H9 (cell line): ENCODE data around the gene TARBP1. TPM values are rescaled to one million over a fixed set of nuclear protein-coding genes. Genes with fewer than 3 reads are reported as not detected.

ENCODE experiments used
- DNase-seq: peaks from one replicate; pipeline ENCODE4 v3.0.0-alpha.2; 2017
- H2AFZ ChIP-seq: one replicate; pipeline ENCODE4 v1.6.1; 2013; ENCODE audit warnings: mild to moderate bottlenecking, low read length, control low read depth, moderate library complexity
- H2AK5ac ChIP-seq: 2 replicates; pipeline ENCODE4 v1.6.1; 2013; ENCODE audit warnings: low read length, control low read depth, mixed read lengths; ENCODE audit not compliant: insufficient read length
- H2BK120ac ChIP-seq: one replicate; pipeline ENCODE4 v1.6.1; 2013; ENCODE audit warnings: low read depth, mild to moderate bottlenecking, low read length, control low read depth, inconsistent platforms; ENCODE audit not compliant: poor library complexity, severe bottlenecking
- H2BK12ac ChIP-seq: 2 replicates; pipeline ENCODE4 v1.6.1; 2013; ENCODE audit warnings: low read length, control low read depth, mixed read lengths, low read depth; ENCODE audit not compliant: insufficient read length
- H2BK15ac ChIP-seq: 2 replicates; pipeline ENCODE4 v1.6.1; 2013; ENCODE audit warnings: low read depth, low read length, control low read depth
- H2BK20ac ChIP-seq: one replicate; pipeline ENCODE4 v1.6.1; 2013; ENCODE audit warnings: low read depth, mild to moderate bottlenecking, low read length, control low read depth, inconsistent platforms; ENCODE audit not compliant: poor library complexity, severe bottlenecking
- H2BK5ac ChIP-seq: 2 replicates; pipeline ENCODE4 v1.6.1; 2013; ENCODE audit warnings: low read length, control low read depth, mixed read lengths; ENCODE audit not compliant: insufficient read length
- H3K14ac ChIP-seq: 2 replicates; pipeline ENCODE4 v1.6.1; 2013; ENCODE audit warnings: low read length, control low read depth; ENCODE audit not compliant: insufficient read depth
- H3K18ac ChIP-seq: 2 replicates; pipeline ENCODE4 v1.6.1; 2013; ENCODE audit warnings: low read depth, mild to moderate bottlenecking, mixed read lengths, low read length, control low read depth; ENCODE audit not compliant: insufficient read length
- H3K23ac ChIP-seq: 2 replicates; pipeline ENCODE4 v1.6.1; 2013; ENCODE audit warnings: low read length, control low read depth, mixed read lengths, low read depth; ENCODE audit not compliant: insufficient read length
- H3K23me2 ChIP-seq: 2 replicates; pipeline ENCODE4 v1.6.1; 2013; ENCODE audit warnings: low read depth, mild to moderate bottlenecking, mixed read lengths, low read length, control low read depth; ENCODE audit not compliant: insufficient read length, poor library complexity, severe bottlenecking
- H3K27ac ChIP-seq: 2 replicates; pipeline ENCODE4 v1.5.1; 2013; ENCODE audit warnings: low read length, control low read depth, mixed read lengths, low read depth; ENCODE audit not compliant: insufficient read length
- H3K27me3 ChIP-seq: 2 replicates; pipeline ENCODE4 v1.6.1; 2013; ENCODE audit warnings: low read length, control low read depth, inconsistent platforms; ENCODE audit not compliant: insufficient read depth
- H3K4ac ChIP-seq: 2 replicates; pipeline ENCODE4 v1.6.1; 2013; ENCODE audit warnings: low read depth, mild to moderate bottlenecking, control low read depth, inconsistent platforms, low read length, moderate library complexity
- H3K4me1 ChIP-seq: 2 replicates; pipeline ENCODE4 v1.6.1; 2013; ENCODE audit warnings: low read length, control low read depth, inconsistent platforms; ENCODE audit not compliant: insufficient read depth
- H3K4me2 ChIP-seq: 2 replicates; pipeline ENCODE4 v1.6.1; 2013; ENCODE audit warnings: low read length, control low read depth, mixed read lengths; ENCODE audit not compliant: insufficient read length, insufficient read depth
- H3K56ac ChIP-seq: 2 replicates; pipeline ENCODE4 v1.6.1; 2013; ENCODE audit warnings: low read depth, mild to moderate bottlenecking, mixed read lengths, low read length, control low read depth; ENCODE audit not compliant: insufficient read length
- H3K79me1 ChIP-seq: 2 replicates; pipeline ENCODE4 v1.6.1; 2013; ENCODE audit warnings: low read depth, mild to moderate bottlenecking, moderate library complexity, low read length, control low read depth, inconsistent platforms; ENCODE audit not compliant: insufficient read depth, poor library complexity, severe bottlenecking
- H3K79me2 ChIP-seq: 2 replicates; pipeline ENCODE4 v1.6.1; 2013; ENCODE audit warnings: low read length, control low read depth, inconsistent platforms; ENCODE audit not compliant: insufficient read depth
- H3K9ac ChIP-seq: 2 replicates; pipeline ENCODE4 v1.6.1; 2013; ENCODE audit warnings: low read length, control low read depth, mixed read lengths; ENCODE audit not compliant: insufficient read length; ENCODE audit errors: extremely low read depth
- H3K9me3 ChIP-seq: one replicate; pipeline ENCODE4 v1.6.1; 2013; ENCODE audit warnings: low read depth, low read length, inconsistent platforms; ENCODE audit not compliant: control insufficient read depth
- H3T11ph ChIP-seq: one replicate; pipeline ENCODE4 v1.6.1; 2013; ENCODE audit warnings: mild to moderate bottlenecking, low read length, control low read depth, inconsistent platforms
- H4K20me1 ChIP-seq: one replicate; pipeline ENCODE4 v1.6.1; 2013; ENCODE audit not compliant: control insufficient read depth, insufficient read length, insufficient read depth
- H4K5ac ChIP-seq: 2 replicates; pipeline ENCODE4 v1.6.1; 2013; ENCODE audit warnings: low read depth, mild to moderate bottlenecking, mixed read lengths, low read length, control low read depth; ENCODE audit not compliant: insufficient read length
- H4K8ac ChIP-seq: replicated peaks from 2 replicates; pipeline ENCODE4 v1.6.1; 2013; ENCODE audit warnings: low read length, control low read depth, mixed read lengths, low read depth; ENCODE audit not compliant: insufficient read length
- H4K91ac ChIP-seq: 2 replicates; pipeline ENCODE4 v1.6.1; 2013; ENCODE audit warnings: low read depth, mild to moderate bottlenecking, moderate library complexity, mixed read lengths, low read length, control low read depth; ENCODE audit not compliant: insufficient read length
- H3K27ac Mint-ChIP-seq, 3 experiments: 2 replicates in 2 of 3; 3 replicates in 1 of 3; pipeline ENCODE4 v1.8.0; 2020 to 2021; ENCODE audit warnings: mixed read lengths in 3 of 3, mild to moderate bottlenecking in 1 of 3, moderate library complexity in 1 of 3
- H3K27me3 Mint-ChIP-seq: 2 replicates; pipeline ENCODE4 v1.8.0; 2021; ENCODE audit warnings: low read depth, mild to moderate bottlenecking, moderate library complexity, mixed read lengths
- H3K36me3 Mint-ChIP-seq, 3 experiments: 2 replicates in 2 of 3; 3 replicates in 1 of 3; pipeline ENCODE4 v1.8.0; 2020 to 2021; ENCODE audit warnings: low read depth in 3 of 3, mixed read lengths in 3 of 3; ENCODE audit not compliant: insufficient read depth in 1 of 3
- H3K4me1 Mint-ChIP-seq, 2 experiments: 2 replicates each; pipeline ENCODE4 v1.8.0; 2020; ENCODE audit warnings: mixed read lengths in 2 of 2
- H3K4me3 Mint-ChIP-seq, 2 experiments: 2 replicates in 1 of 2; 3 replicates in 1 of 2; pipeline ENCODE4 v1.8.0; 2020 to 2021; ENCODE audit warnings: mild to moderate bottlenecking in 2 of 2, mixed read lengths in 2 of 2, moderate library complexity in 1 of 2
- H3K9me3 Mint-ChIP-seq, 2 experiments: 2 replicates in 1 of 2; 3 replicates in 1 of 2; pipeline ENCODE4 v1.8.0; 2020; ENCODE audit warnings: mild to moderate bottlenecking in 2 of 2, mixed read lengths in 2 of 2, moderate library complexity in 1 of 2
- CTCF ChIP-seq: fragments of 200-600 bp; sonication (generic); conservative IDR thresholded peaks from 3 replicates; pipeline ENCODE4 v1.8.0; 2021; ENCODE audit warnings: antibody characterized with exemption, mild to moderate bottlenecking
- WGBS: extraction: QIAGEN DNeasy Blood & Tissue Kit; methylation state at CpG from one replicate; pipeline ENCODE4 v1.1.7; 2013; ENCODE audit warnings: missing lambda C conversion rate, low lambda C conversion rate, mixed read lengths; ENCODE audit not compliant: insufficient read length; ENCODE audit errors: extremely low coverage; 5-methylcytosine and 5-hydroxymethylcytosine counted together
- total RNA-seq: library from RNA; stranded (reverse); gene quantifications from 2 replicates; pipeline ENCODE4 v1.2.1, GENCODE V29; 2021

Gene TARBP1
- total RNA-seq, 1 experiment from 2014 or later = 20.2 TPM

- Histone ChIP-seq H4K20me1 (no peaks in the 10 kb centered on the region), H2BK15ac (no peak overlapping the region), H2AFZ (no peak overlapping the region), H3K4me2 (no peak overlapping the region), H2AK5ac (no peak overlapping the region), H3K18ac (no peak overlapping the region), H4K5ac (no peak overlapping the region), H3K14ac (no peak overlapping the region), H3K23ac (no peak overlapping the region), H2BK5ac (no peak overlapping the region), H3K9me3 (no peaks in the 10 kb centered on the region), H3K4ac (no peak overlapping the region), H3K79me1 (no peaks in the 10 kb centered on the region), H3K23me2 (no peaks in the 10 kb centered on the region), H3T11ph (no peak overlapping the region), H4K91ac (no peak overlapping the region), H2BK120ac (no peak overlapping the region), H3K27ac (no peak overlapping the region), H3K79me2 (no peaks in the 10 kb centered on the region), H3K4me1 (no peaks in the 10 kb centered on the region), H2BK20ac (no peak overlapping the region), H3K27me3 (no peaks in the 10 kb centered on the region), H3K56ac (no peak overlapping the region), H4K8ac (no peak overlapping the region), H2BK12ac (no peak overlapping the region), H3K9ac (no peak overlapping the region)
- no peak overlapping the region for H3K27ac Mint-ChIP-seq
- TF ChIP-seq CTCF = no peak
- no peaks in the 10 kb centered on the region; the same call in 1 of the 2 replicates for H3K27me3 Mint-ChIP-seq
- no peaks in the 10 kb centered on the region for H3K4me1 Mint-ChIP-seq
- no peaks in the 10 kb centered on the region for H3K9me3 Mint-ChIP-seq
- H3K4me3 Mint-ChIP-seq = no peak overlapping the region
- peaks cover 0 to 17% (median 13%) of the 10 kb centered on the region in 3 experiments; a peak in 4 of 7 replicates for H3K36me3 Mint-ChIP-seq
- no peak for DNase-seq
- no CpG with 5 or more reads among the region's 4 CpGs for WGBS
These were observed 72.1 kb downstream of the TARBP1 start for GRCh38 chr1:234406871-234407270.
